Gastroesophageal sphincter (tissue), 4 donors: ENCODE measurements around the gene FAM47E. TPM values are rescaled to one million over a fixed set of nuclear protein-coding genes. Genes with fewer than 3 reads are reported as not detected.

ENCODE experiments used
- ATAC-seq: fragments of 150-250 bp; one replicate; pipeline ENCODE4 v1.9.1; 2016; ENCODE audit warnings: mild to moderate bottlenecking, moderate library complexity
- H3K27ac ChIP-seq, 4 donors: fragments of 200-600 bp; sonication (generic) in 3 of 4; 1 replicate in 3 of 4; 2 replicates in 1 of 4; pipeline ENCODE4 v1.5.1; 2016 to 2019
- H3K27me3 ChIP-seq: fragments of 200-600 bp; sonication (generic); one replicate; pipeline ENCODE4 v1.5.1; 2019
- H3K36me3 ChIP-seq, 2 donors: fragments of 200-600 bp; sonication (generic); one replicate each; pipeline ENCODE4 v1.5.1; 2019; ENCODE audit warnings: control low read depth in 1 of 2
- H3K4me1 ChIP-seq, 3 donors: fragments of 200-600 bp; sonication (generic); 1 replicate in 2 of 3; 2 replicates in 1 of 3; pipeline ENCODE4 v1.5.1; 2016 to 2019; ENCODE audit warnings: control low read depth in 2 of 3
- H3K4me3 ChIP-seq, 2 donors: fragments of 200-600 bp; sonication (generic); one replicate each; pipeline ENCODE4 v1.5.1; 2019; ENCODE audit warnings: mild to moderate bottlenecking in 1 of 2, moderate library complexity in 1 of 2
- H3K9me3 ChIP-seq, 3 donors: fragments of 200-600 bp; sonication (generic); one replicate each; pipeline ENCODE4 v1.5.1; 2017 to 2019; ENCODE audit warnings: control low read depth in 2 of 3
- EP300 ChIP-seq: sonication (generic); formaldehyde crosslinking; IDR thresholded peaks from one replicate; pipeline ENCODE4 v1.6.1; 2017; ENCODE audit warnings: antibody characterized with exemption, mild to moderate bottlenecking
- POLR2A ChIP-seq, 2 donors: fragments of 450-650 bp; IDR thresholded peaks; one replicate each; pipeline ENCODE4 v1.6.1; 2017; ENCODE audit warnings: antibody characterized with exemption in 2 of 2, mild to moderate bottlenecking in 2 of 2, moderate library complexity in 1 of 2
- POLR2AphosphoS5 ChIP-seq: sonication (generic); formaldehyde crosslinking; IDR thresholded peaks from one replicate; pipeline ENCODE4 v1.6.1; 2017; ENCODE audit warnings: antibody characterized with exemption
- WGBS, 2 donors: methylation state at CpG; one replicate each; pipeline ENCODE4 v1.1.5; 2018; ENCODE audit warnings: low coverage in 1 of 2; 5-methylcytosine and 5-hydroxymethylcytosine counted together
- total RNA-seq, 4 donors: library from RNA; depleted of rRNA; stranded (reverse); fragments of >200 nt; gene quantifications; one replicate each; pipeline ENCODE4 v1.1.0, GENCODE V29; 2016
- TF ChIP-seq, protein P1 (sequence below), 4 experiments: fragments of 200-600 bp in 2 of 4; fragments of 450-650 bp in 2 of 4; sonication (generic) in 1 of 4; IDR thresholded peaks; one replicate each; pipeline ENCODE4 v1.5.1; 2017 to 2019; ENCODE audit warnings: antibody characterized with exemption in 4 of 4, mild to moderate bottlenecking in 2 of 4, moderate library complexity in 2 of 4

The FAM47E gene
- total RNA-seq, 4 donors from 2014 or later = 1.1 to 6.2 (median 4.0) TPM

DNA sequence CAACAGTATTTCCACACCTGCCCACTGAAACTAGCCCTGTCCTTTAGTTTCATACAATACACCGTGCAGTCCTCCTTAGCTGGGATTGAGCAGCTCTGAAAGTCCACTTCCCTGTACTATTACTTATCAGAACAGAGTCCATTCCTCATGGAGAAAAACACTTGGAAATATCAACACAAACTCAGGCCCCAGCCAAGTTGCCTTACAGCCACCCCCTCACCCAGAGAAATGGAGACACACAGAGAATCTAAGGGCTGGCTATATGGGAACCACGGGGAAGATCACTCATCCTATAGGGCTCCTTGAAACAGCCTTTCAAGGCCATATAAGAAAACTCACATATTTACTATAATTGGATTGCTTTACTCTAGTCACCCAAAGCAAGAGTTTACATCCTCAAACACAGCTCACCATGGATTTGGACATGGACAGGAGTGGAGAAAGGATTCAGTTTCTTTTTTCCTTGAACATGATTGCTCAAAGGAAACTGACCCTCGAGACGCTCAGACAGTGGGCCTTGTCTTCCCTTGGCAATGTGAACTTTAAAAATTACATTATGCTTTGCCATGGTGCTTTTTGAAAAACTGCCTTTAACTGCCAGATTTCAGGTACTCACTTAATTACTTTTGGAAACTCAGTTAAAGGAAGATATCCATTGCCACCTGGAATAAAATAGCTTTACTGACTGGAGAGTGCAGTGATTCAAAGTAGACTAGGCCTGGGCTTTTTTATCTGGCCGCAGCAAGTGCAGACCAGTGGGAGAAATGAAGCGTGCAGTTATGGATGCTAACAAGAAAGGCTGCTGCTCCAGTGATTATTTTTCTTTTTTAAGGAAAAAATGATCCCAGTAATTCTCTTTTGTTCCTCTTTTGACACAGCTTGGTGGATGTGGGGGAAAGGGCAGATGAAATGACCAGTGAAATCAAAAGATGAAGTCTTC is 39.5 kb upstream of the FAM47E start:
- H3K4me3 ChIP-seq = peak overlapping the region; percentile 75 to 85
- no peaks in the 10 kb centered on the region for H3K27me3 ChIP-seq
- WGBS, 2 donors = 20 to 23% methylated on average over 6 of the region's 6 CpGs
- no peaks in the 10 kb centered on the region for H3K9me3 ChIP-seq
- H3K36me3 ChIP-seq = no peaks in the 10 kb centered on the region
- H3K27ac ChIP-seq = peak overlapping the region; percentile 89 to 99 (median 98)
- ATAC-seq = no peak
- TF ChIP-seq, protein P1, sequence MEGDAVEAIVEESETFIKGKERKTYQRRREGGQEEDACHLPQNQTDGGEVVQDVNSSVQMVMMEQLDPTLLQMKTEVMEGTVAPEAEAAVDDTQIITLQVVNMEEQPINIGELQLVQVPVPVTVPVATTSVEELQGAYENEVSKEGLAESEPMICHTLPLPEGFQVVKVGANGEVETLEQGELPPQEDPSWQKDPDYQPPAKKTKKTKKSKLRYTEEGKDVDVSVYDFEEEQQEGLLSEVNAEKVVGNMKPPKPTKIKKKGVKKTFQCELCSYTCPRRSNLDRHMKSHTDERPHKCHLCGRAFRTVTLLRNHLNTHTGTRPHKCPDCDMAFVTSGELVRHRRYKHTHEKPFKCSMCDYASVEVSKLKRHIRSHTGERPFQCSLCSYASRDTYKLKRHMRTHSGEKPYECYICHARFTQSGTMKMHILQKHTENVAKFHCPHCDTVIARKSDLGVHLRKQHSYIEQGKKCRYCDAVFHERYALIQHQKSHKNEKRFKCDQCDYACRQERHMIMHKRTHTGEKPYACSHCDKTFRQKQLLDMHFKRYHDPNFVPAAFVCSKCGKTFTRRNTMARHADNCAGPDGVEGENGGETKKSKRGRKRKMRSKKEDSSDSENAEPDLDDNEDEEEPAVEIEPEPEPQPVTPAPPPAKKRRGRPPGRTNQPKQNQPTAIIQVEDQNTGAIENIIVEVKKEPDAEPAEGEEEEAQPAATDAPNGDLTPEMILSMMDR (IDR thresholded peaks at IDR 0.05) = peak in 1 of 4 experiments; percentile 6
- no peak for TF ChIP-seq POLR2AphosphoS5
- H3K4me1 ChIP-seq = peaks cover 20 to 71% (median 40%) of the 10 kb centered on the region in 3 donors

DNA sequence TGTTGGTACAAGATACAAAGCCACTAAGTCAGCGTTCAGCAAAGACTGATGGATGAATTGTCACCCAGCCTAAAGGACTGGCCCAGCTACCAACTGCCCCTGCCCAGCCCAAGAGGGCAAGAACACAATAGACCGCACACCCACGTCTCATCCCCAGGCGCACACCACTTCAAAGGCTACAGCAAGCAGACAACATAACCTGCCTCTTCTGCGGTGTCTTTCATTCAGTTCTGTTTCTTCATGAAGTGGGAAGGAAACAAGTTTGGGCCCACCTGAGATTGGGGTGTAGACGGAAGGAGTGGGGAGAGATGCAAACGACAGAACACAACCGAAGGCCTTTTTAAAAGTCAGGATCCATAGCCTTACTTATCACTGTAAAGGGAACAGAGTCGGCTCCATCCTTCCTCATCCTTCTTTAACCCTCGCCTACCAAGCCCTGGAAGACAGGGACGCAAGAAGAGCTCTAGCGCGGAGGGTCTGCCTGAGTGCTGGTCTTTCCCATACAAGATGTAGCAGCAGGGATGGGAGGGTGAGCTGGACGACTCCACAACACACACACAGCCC is 38.6 kb upstream of the FAM47E start:
- TF ChIP-seq POLR2A (IDR thresholded peaks at IDR 0.05) (no peak), POLR2AphosphoS5 (no peak), EP300 (no peak)
- TF ChIP-seq, protein P1 (IDR thresholded peaks at IDR 0.05) = no peak
- H3K36me3 ChIP-seq = no peaks in the 10 kb centered on the region
- 0 to 2% methylated on average over 9 to 10 of the region's 14 CpGs for WGBS, 2 donors
- H3K4me3 ChIP-seq = peak overlapping the region; percentile 75 to 85
- H3K27me3 ChIP-seq = no peaks in the 10 kb centered on the region
- peak overlapping the region; percentile 89 to 99 (median 98) for H3K27ac ChIP-seq
- ATAC-seq = peak; percentile 11
- H3K4me1 ChIP-seq = peaks cover 11 to 62% (median 34%) of the 10 kb centered on the region in 3 donors
- no peaks in the 10 kb centered on the region for H3K9me3 ChIP-seq

DNA sequence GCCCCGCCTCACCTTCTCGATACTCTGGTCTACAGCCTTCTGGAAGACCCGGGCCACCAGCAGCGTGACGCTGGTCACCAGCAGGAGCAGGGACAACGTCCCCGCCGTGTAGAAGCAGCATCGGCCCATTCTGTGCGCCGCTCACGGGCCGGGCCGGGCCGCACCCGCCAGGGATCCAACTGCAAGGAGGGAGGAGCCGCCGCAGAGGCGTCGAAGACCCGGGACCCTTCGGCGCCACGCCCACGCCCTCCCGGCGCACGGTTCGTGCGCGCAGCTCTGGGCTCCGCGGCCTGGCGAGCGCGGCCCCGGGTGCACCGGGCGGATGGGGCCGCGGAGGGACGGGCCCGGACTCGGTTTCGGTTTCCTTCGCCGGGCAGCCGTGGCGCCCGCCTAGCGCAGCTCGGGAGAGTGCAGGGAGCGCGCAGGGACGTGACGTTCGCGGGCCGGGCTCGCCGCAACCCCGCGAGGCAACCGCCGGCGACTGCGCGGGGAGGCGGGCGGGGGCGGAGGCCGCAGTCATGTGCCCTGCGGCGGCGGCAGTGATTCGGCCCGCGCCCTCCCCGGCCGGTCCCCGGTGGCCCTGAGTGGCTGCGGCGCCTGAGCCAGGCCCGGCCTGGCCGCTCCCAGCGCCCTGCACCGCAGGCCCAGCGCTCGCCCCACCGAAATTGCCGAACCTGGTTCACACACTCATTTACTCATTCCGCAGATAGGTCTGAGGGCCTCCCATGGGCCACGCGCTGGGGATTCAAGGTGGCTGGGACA is 37.9 kb upstream of the FAM47E start, which contains the start of gene SCARB2:
TSS of gene SCARB2 (minus strand) at position 410 of the 762 bp plus-strand sequence. CDS start at position 129, 281 bp downstream.
- TF ChIP-seq POLR2A (IDR thresholded peaks at IDR 0.05) = peak; percentile 93 to 95
- peak; percentile 66 for TF ChIP-seq POLR2AphosphoS5
- TF ChIP-seq, protein P1 (IDR thresholded peaks at IDR 0.05) = peak in 2 of 4 experiments; percentile 13 to 31
- TF ChIP-seq EP300 = no peak
- H3K4me1 ChIP-seq = peaks cover 11 to 61% (median 33%) of the 10 kb centered on the region in 3 donors
- H3K4me3 ChIP-seq = peak within 1 kb of the TSS; percentile 75 to 85
- WGBS, 2 donors = no CpG with 5 or more reads among the region's 94 CpGs
- no peaks in the 10 kb centered on the region for H3K27me3 ChIP-seq
- ATAC-seq = peak; percentile 97
- peak within 1 kb of the TSS; percentile 89 to 99 (median 98) for H3K27ac ChIP-seq
- H3K9me3 ChIP-seq = no peaks in the 10 kb centered on the region
- no peaks in the 10 kb centered on the region for H3K36me3 ChIP-seq

DNA sequence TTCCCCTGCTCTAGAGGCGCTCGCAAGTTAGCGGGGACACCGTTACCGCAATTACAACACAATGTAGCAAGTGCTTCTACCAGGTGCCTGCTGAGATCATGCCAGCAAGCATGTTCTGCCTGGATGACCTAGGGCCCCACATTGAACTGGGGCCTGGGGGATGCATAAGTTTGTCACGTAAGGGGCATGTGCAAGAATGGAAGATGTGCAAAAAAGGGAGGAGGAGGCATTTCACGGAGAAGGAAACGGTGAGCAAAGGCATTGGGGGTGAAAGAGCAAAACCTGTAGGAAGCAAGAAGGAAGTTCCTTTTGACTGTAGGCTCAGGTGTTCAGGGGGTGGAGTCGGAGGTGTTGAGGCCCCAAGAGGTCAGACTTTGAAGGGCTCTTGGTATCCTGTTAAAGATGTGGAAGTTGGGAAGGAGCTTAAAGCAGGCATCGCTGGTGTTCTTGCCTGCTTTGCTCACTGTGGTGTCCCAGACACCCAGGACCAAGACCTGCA is 37.3 kb upstream of the FAM47E start:
- Histone ChIP-seq H3K4me3 (peak overlapping the region; percentile 75 to 85), H3K4me1 (peaks cover 9 to 61% (median 27%) of the 10 kb centered on the region in 3 donors), H3K9me3 (no peaks in the 10 kb centered on the region), H3K27ac (peak overlapping the region; percentile 75 to 99 (median 98)), H3K27me3 (no peaks in the 10 kb centered on the region), H3K36me3 (no peaks in the 10 kb centered on the region)
- TF ChIP-seq EP300 (no peak), POLR2AphosphoS5 (no peak), POLR2A (IDR thresholded peaks at IDR 0.05) (no peak)
- TF ChIP-seq, protein P1 (IDR thresholded peaks at IDR 0.05) = no peak
- ATAC-seq = peak; percentile 14
- WGBS, 2 donors = 6 to 18% methylated on average over 4 to 5 of the region's 10 CpGs
